Measurements from ENCODE around the gene FAM107A. TPM values are rescaled to one million over a fixed set of nuclear protein-coding genes. Genes with fewer than 3 reads are reported as not detected.
A peak's percentile ranks its signal among the peaks of the same experiment; 100 is the strongest.

FAM107A gene
- total RNA-seq, result not detected in 2 replicates

- TF ChIP-seq CTCF (IDR thresholded peaks at IDR 0.05; ENCODE audit: insufficient read depth, low read depth, low read length), result peak; percentile 45
- H3K4me3 ChIP-seq (ENCODE audit: low read depth, low read length), result no peak within 1 kb of the TSS
- peak; percentile 39 for DNase-seq (ENCODE audit: low read depth)
Observed at GRCh38 chr3:58577269-58577821, at the start of gene FAM107A. Gene FAM107A (minus strand): TSS chr3:58577391. CDS start chr3:58569860, 7,531 bp downstream.

- TF ChIP-seq CTCF (IDR thresholded peaks at IDR 0.05; ENCODE audit: insufficient read depth, low read depth, low read length), result no peak
- H3K4me3 ChIP-seq (ENCODE audit: low read depth, low read length), result no peak overlapping the region
- peak; percentile 17 for DNase-seq (ENCODE audit: low read depth)
Observed at GRCh38 chr3:58625196-58625824, 48.1 kb upstream of the FAM107A start.

GRCh38 chr3:58624550-58624949 is 47.4 kb upstream of the FAM107A start:
- no peak for TF ChIP-seq CTCF (IDR thresholded peaks at IDR 0.05; ENCODE audit: insufficient read depth, low read depth, low read length)
- H3K4me3 ChIP-seq (ENCODE audit: low read depth, low read length), result no peak overlapping the region
- DNase-seq (ENCODE audit: low read depth), result no peak

- no peak overlapping the region for H3K4me3 ChIP-seq (ENCODE audit: low read depth, low read length)
- DNase-seq (ENCODE audit: low read depth), result no peak
- TF ChIP-seq CTCF (IDR thresholded peaks at IDR 0.05; ENCODE audit: insufficient read depth, low read depth, low read length), result no peak
Observed at GRCh38 chr3:58623961-58624360, 46.8 kb upstream of the FAM107A start.

- no peak for DNase-seq (ENCODE audit: low read depth)
- no peak for TF ChIP-seq CTCF (IDR thresholded peaks at IDR 0.05; ENCODE audit: insufficient read depth, low read depth, low read length)
- no peak overlapping the region for H3K4me3 ChIP-seq (ENCODE audit: low read depth, low read length)
Observed at GRCh38 chr3:58623478-58623877, 46.3 kb upstream of the FAM107A start.

- no peak for TF ChIP-seq CTCF (IDR thresholded peaks at IDR 0.05; ENCODE audit: insufficient read depth, low read depth, low read length)
- DNase-seq (ENCODE audit: low read depth), result no peak
- H3K4me3 ChIP-seq (ENCODE audit: low read depth, low read length), result no peak overlapping the region
Observed at GRCh38 chr3:58622892-58623291, 45.7 kb upstream of the FAM107A start.

- DNase-seq (ENCODE audit: low read depth), result no peak
- no peak for TF ChIP-seq CTCF (IDR thresholded peaks at IDR 0.05; ENCODE audit: insufficient read depth, low read depth, low read length)
Observed at GRCh38 chr3:58622436-58622835, 45.2 kb upstream of the FAM107A start.

More at GRCh38 chr3:58622436-58622835, 45.2 kb upstream of the FAM107A start:
- no peak overlapping the region for H3K4me3 ChIP-seq (ENCODE audit: low read depth, low read length)
